G401 (cell line): Measurements from ENCODE around the gene NEK3. TPM values are rescaled to one million over a fixed set of nuclear protein-coding genes. Genes with fewer than 3 reads are reported as not detected.
"Not testable (repeated sequence)": the region's sequence is repeated elsewhere in the genome, so short reads cannot be mapped to it uniquely, and the experiment has no call there.

Experiments
- DNase-seq: peaks from one replicate; pipeline ENCODE4 v3.0.0-alpha.2; 2015; ENCODE audit warnings: low spot score
- in situ Hi-C: cut with HindIII; loops from 2 replicates; pipeline ENCODE4 v1.10.0; 2016; ENCODE audit warnings: low sequenced_read_pairs, mixed read lengths
- total RNA-seq: library from RNA; depleted of rRNA; stranded (reverse); fragments of >200 nt; shearing (Covaris generic); gene quantifications from 2 replicates; pipeline ENCODE4 v1.2.3, GENCODE V29; 2014

The NEK3 gene
- total RNA-seq, 1 experiment from 2014 or later: 22.2 TPM

- in situ Hi-C loops, DNase-seq: not testable (repeated sequence)
These were observed 12.3 kb upstream of the NEK3 start for GRCh38 chr13:52171686-52172085.

DNA sequence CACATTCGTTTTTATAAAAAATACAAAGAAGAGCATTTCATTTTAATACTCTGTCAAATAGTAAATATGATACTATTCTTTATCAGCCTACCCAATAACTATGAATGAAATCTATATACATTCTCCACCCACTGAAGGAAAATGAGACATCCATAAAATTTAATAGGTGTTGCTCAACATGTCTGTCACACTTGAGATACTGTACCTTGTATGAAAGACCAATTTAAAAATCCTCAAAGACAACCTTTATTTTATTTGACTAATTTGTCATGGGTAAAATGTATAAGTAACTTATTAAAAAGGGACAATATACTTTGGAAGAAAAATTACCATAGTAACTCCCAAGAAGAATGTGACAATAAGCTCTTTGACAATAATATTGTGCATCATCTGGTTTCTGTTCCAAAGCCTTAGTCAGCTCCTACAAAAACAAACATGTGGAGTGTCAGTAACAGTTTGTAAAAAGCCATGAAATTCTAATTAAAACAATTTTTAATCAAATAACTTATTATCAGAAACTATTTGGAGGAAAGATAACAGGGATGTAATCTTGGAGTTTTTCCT lies 11.5 kb upstream of the NEK3 start:
- in situ Hi-C loops, DNase-seq: not testable (repeated sequence)

- DNase-seq: no peak
- in situ Hi-C loops: no loop called here
These were observed 10.4 kb upstream of the NEK3 start for GRCh38 chr13:52169839-52170238.

DNA sequence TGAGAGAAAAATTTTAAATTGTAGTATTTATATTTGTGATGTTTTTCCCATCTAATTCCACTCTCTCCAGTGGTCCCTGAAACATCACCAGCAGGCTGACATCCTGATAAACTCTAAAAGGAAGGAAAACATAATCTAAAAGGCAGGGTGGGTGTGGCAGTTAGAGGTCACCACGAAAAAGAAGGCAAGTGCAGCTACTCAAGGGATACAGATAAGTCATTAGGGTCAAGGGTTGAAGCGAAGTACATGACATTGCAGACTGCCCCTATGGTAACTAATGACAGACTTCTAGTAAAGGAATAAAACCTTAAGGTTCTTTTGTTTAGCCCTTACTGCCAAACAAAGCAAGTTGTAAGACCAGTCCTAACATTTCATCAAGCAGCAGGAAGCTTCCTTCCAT lies 6.0 kb upstream of the NEK3 start:
- no peak for DNase-seq
- in situ Hi-C loops: no loop called here

DNA sequence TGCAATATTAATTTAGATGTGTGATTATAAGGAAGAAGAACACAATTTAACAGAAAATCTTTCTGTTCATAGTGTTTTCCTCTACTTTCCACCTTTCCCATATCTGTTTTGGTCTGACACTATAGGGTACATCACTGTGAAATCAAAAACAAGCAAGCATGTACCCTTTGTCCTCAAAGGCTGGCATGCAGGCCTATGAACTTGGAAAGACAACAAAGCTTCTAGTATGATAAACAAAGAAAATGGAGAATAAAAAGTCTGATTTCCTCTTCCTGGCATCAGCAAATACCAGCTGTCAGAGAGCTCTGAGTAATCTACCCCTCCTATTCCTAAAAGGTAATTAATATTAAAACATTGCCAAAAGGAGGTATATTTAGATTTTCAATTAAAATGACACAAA lies 5.6 kb upstream of the NEK3 start:
- DNase-seq: no peak
- in situ Hi-C loops: no loop called here

GRCh38 chr13:52163878-52164277 lies 4.5 kb upstream of the NEK3 start:
- DNase-seq, in situ Hi-C loops: not testable (repeated sequence)

DNA sequence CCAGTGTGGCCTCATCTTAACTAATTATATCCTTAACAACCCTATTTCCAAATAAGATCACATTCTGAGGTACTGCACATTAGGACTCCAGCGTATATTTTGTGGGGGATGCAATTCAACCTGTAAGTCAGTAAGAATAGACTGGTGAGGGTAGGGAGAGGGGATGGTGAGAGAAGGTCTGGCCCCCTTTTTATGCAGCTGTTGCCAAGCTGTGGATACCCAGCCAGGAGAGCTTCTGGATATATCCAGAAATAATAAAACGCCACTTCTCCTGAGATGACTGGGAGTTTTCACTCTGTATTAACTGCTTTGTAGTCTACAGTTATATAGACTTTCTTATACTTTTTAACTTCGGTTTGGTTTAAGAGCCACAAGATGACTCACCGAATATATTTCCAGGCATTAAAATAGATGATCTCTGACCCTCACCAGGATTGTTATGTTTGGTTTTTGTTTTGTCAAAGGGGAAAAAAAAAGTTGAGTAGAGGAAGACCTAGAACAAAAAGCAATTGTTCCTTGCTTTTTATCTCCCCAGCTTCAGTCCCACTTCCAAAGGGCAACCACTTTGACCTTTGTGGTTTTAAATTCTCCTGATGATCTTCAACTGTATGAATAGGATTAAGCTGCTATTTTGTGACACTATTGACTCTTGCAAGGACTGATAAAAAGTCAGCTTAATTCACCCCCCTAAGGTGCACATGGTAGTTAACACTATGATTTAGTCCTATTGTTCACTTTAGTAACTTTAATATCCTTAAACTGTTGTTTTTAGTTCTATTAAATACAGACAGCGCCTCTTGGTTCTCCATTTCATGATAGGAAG lies 3.1 kb upstream of the NEK3 start:
- in situ Hi-C loops: no loop called here
- no peak for DNase-seq

GRCh38 chr13:52161181-52161646 lies 1.8 kb upstream of the NEK3 start:
- no peak for DNase-seq
- in situ Hi-C loops: no loop called here

DNA sequence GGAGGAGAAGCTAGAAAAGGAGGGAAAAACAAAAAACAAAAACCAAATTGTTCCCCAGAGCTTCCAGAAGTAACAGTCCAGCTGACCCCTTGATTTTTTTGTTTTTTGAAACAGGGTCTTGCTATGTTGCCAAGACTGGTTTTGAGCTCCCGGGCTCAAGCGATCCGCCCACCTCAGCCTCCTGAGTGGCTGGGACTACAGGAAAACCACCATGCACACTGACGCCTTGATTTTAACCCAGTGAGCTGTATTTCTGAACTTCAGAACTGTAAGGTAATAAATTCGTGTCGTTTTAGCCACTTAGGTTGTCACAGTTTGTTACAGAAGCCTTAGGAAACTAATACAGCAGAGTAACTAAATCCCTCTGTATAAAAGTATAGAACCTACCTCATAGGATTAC lies 1.1 kb upstream of the NEK3 start:
- in situ Hi-C loops: no loop called here
- DNase-seq: no peak

DNA sequence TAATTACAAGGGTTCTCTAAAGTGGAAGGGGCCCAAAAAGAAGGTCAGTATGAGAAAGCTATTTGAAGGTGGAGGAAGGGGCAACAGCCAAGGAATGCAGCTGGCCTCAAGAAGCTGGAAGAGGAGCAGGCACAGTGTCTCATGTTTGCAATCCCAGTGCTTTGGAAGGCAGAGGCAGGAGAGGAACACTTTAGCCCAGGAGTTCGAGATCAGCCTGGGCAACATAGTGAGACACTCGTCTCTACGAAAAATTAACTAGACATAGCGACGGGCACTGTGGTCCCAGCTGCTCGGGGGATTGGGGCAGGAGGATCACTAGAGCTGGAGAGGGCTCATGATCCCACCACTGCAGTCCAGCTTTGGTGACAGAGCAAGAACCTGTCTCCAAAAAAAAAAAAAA lies 656 bp upstream of the NEK3 start:
- DNase-seq: no peak
- in situ Hi-C loops: no loop called here

- peak; percentile 33 for DNase-seq
- in situ Hi-C loops: no loop called here
These were observed 703 bp downstream of the NEK3 start for GRCh38 chr13:52158629-52159158.

DNA sequence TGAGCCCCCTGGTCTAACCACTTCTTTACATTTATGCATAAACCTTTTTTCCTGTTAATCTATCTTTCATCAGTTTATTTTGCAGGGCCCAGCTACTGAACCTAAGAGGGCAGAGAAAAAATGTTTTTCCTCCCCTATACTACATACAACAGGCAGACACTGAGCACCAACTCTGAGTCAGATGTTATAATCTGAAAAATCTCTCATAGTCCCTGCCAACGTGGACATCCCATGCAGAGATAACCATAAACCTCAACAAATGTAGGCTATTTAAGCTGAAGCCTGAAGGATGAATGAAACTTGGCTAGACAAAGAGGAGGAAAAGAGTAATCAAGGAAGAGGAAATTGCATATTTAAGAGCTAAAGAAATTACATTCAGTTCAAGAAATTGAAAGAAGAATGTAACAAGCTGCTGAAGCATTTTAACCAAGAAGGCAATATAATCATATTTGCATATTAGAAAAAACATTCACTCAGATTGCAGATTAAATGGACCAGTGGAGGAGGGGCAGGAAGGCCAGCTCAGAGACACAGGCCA lies 2.6 kb downstream of the NEK3 start:
- DNase-seq: no peak
- in situ Hi-C loops: no loop called here

DNA sequence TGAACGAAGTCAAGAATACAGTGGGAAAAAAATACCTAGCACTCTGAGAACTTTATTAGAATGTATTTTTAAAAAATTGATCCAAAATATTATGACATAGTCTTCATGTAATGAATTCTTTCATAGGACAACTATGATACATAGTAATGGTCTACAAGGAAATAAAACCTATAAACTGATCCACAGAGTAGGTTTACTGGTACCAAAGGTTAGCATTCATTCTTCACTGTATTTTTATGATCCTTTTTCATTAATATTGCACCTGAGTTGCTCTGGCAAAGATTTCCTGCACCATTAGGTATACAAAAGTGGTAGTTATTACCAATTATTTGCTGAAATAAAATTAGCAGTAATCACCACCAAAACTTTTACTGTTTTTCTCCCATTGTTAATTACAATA lies 4.2 kb downstream of the NEK3 start:
- in situ Hi-C loops: no loop called here

DNA sequence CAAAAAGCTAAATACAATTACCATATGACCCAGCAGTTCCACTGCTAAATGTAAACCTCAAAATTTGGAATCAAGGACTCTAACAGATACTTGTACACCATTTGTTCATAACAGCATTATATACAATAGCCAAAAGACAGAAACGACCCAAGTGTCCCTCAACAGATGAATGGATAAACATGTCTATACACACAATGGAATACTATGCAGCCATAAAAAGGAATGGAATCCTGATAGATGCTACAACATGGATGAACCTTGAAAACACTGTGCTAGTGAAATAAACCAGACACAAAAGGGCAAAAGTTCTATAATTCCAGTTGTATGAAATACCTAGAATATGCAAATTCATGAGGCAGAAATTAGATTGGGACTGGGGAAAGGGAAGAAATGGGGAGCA lies 12.2 kb downstream of the NEK3 start:
- DNase-seq: no peak
- in situ Hi-C loops: no loop called here

More for the DNA sequence above, 4.2 kb downstream of the NEK3 start:
- DNase-seq: no peak

- in situ Hi-C loops: no loop called here
- no peak for DNase-seq
These were observed 18.1 kb downstream of the NEK3 start for GRCh38 chr13:52141299-52141698.

- in situ Hi-C loops: no loop called here
- DNase-seq: no peak
These were observed 21.9 kb downstream of the NEK3 start for GRCh38 chr13:52137489-52137888.

- no peak for DNase-seq
- in situ Hi-C loops: no loop called here
These were observed 22.6 kb downstream of the NEK3 start for GRCh38 chr13:52136763-52137162.

GRCh38 chr13:52130641-52131040 lies 28.8 kb downstream of the NEK3 start:
- in situ Hi-C loops: no loop called here
- DNase-seq: no peak

GRCh38 chr13:52128714-52129700 lies 30.4 kb downstream of the NEK3 start, which contains the start of gene NEK5:
Gene NEK5, minus strand, starts transcription at chr13:52129073. Its CDS starts 1,591 bp downstream, at chr13:52127482.
- in situ Hi-C loops: no loop called here
- peak; percentile 44 for DNase-seq
